ENCODE measurements around the gene CAMK2D. TPM values are rescaled to one million over a fixed set of nuclear protein-coding genes. Genes with fewer than 3 reads are reported as not detected.
"Not testable (repeated sequence)": the region's sequence is repeated elsewhere in the genome, so short reads cannot be mapped to it uniquely, and the experiment has no call there.

CAMK2D gene
- total RNA-seq, 4 donors from 2014 or later, result 48.2 to 66.2 (median 51.2) TPM

DNA sequence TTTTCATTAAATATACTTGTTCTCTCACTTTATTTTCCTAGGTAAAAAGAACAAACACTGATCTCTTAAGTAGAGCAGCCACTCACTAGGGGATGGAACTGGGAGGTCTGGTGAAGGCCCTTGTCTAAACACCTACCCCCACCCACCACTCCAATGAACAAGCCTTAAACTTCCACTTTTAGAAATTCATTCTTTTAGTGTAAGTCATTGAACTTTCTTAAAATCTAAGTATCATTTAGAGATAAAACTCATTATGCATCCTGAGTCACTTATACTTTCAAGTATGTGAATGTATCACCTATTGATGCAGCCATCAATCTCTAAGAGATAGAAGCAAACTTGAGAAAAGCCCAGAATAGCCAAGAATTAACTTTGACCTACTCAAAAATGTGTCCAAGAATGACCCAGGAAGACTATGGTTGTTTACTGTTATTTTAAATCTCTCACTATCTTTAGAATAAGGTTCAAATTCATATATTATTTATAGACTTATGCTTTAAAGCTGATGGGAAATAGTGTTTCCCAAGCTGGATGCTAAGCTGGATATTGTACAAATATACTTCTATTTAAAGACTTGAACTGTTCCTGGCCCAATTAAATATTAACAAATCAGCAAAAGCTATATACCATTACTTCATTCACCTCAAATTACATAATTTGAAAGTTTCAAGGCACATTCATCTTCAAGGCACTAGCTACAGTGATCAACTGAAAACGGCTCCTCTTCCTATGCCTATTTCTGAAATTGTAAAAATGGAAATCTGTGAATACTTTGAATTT is 49.5 kb downstream of the CAMK2D start:
- H3K4me1 ChIP-seq, result peaks cover 15 to 41% (median 33%) of the 10 kb centered on the region in 4 donors
- TF ChIP-seq, protein P1, sequence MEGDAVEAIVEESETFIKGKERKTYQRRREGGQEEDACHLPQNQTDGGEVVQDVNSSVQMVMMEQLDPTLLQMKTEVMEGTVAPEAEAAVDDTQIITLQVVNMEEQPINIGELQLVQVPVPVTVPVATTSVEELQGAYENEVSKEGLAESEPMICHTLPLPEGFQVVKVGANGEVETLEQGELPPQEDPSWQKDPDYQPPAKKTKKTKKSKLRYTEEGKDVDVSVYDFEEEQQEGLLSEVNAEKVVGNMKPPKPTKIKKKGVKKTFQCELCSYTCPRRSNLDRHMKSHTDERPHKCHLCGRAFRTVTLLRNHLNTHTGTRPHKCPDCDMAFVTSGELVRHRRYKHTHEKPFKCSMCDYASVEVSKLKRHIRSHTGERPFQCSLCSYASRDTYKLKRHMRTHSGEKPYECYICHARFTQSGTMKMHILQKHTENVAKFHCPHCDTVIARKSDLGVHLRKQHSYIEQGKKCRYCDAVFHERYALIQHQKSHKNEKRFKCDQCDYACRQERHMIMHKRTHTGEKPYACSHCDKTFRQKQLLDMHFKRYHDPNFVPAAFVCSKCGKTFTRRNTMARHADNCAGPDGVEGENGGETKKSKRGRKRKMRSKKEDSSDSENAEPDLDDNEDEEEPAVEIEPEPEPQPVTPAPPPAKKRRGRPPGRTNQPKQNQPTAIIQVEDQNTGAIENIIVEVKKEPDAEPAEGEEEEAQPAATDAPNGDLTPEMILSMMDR (IDR thresholded peaks at IDR 0.05), result no peak
- TF ChIP-seq EP300 (IDR thresholded peaks at IDR 0.05), result no peak
- TF ChIP-seq POLR2A (IDR thresholded peaks at IDR 0.05; ENCODE audit: low read depth), result no peak
- no peak for TF ChIP-seq POLR2AphosphoS5 (IDR thresholded peaks at IDR 0.05)
- WGBS, result 73% methylated on average over 1 of the region's 1 CpG
- intact Hi-C loops (cut with DNase I), result no loop called here
- no peaks in the 10 kb centered on the region for H3K36me3 ChIP-seq
- DNase-seq (ENCODE audit: extremely low spot score), result no peak
- no peak overlapping the region for H3K27ac ChIP-seq (replicated peaks in 1 of 4)
- no peaks in the 10 kb centered on the region for H3K9me3 ChIP-seq
- no peak overlapping the region for H3K4me3 ChIP-seq
- no peaks in the 10 kb centered on the region for H3K27me3 ChIP-seq

DNA sequence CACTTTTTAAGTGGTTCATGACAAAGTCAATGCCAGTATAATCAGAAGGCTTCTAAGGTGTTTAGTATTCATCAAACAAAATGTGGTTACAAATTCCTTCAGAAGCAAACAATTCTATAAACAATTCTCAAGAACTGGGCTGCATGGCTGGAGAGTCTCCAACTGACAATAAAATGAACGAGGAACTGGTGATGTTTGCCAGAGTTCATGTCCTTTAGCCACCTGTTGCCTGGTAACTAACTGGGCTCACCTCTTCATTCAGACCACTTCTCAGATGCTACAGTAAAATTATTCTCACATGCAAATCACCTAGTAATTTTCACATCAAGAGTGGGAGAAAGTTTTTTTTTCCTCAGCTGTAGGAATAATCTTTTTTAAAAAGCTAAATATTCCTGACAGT is 53.3 kb downstream of the CAMK2D start:
- Histone ChIP-seq H3K4me1 (peaks cover 18 to 58% (median 35%) of the 10 kb centered on the region in 4 donors), H3K9me3 (no peaks in the 10 kb centered on the region), H3K4me3 (no peak overlapping the region), H3K36me3 (no peaks in the 10 kb centered on the region), H3K27me3 (no peaks in the 10 kb centered on the region), H3K27ac (replicated peaks in 1 of 4) (no peak overlapping the region)
- 19% methylated on average over 1 of the region's 1 CpG for WGBS
- no peak for DNase-seq (ENCODE audit: extremely low spot score)
- intact Hi-C loops (cut with DNase I), result no loop called here
- TF ChIP-seq POLR2A (IDR thresholded peaks at IDR 0.05; ENCODE audit: low read depth) (no peak), POLR2AphosphoS5 (IDR thresholded peaks at IDR 0.05) (no peak), EP300 (IDR thresholded peaks at IDR 0.05) (no peak)
- TF ChIP-seq, protein P1 (IDR thresholded peaks at IDR 0.05), result no peak

DNA sequence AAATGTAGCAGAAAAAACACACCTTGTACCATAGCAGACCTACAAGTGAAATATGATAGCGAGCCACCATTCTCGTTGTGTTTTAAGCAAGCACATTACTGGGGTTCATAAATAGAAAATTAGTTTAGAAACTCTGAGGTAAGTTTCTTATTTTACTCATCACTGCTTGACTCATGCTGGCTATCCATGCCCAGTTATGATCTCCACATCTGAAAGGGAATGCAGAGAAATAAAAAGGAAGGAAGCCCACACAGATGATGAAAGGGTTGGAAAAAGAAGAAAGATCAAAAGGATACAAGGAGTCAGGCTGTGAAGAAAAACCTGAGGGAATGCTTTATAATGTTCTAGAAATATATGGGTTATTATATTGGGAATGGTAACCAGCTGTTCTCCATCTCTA is 54.5 kb downstream of the CAMK2D start:
- Histone ChIP-seq H3K9me3 (no peaks in the 10 kb centered on the region), H3K4me1 (peaks cover 18 to 49% (median 29%) of the 10 kb centered on the region in 4 donors), H3K36me3 (no peaks in the 10 kb centered on the region), H3K27me3 (no peaks in the 10 kb centered on the region), H3K4me3 (no peak overlapping the region), H3K27ac (replicated peaks in 1 of 4) (no peak overlapping the region)
- intact Hi-C loops (cut with DNase I), result no loop called here
- WGBS, result 72% methylated on average over 2 of the region's 2 CpGs
- DNase-seq (ENCODE audit: extremely low spot score), result no peak
- TF ChIP-seq POLR2AphosphoS5 (IDR thresholded peaks at IDR 0.05), result no peak
- TF ChIP-seq POLR2A (IDR thresholded peaks at IDR 0.05; ENCODE audit: low read depth), result no peak
- TF ChIP-seq EP300 (IDR thresholded peaks at IDR 0.05), result no peak
- TF ChIP-seq, protein P1 (IDR thresholded peaks at IDR 0.05), result no peak

DNA sequence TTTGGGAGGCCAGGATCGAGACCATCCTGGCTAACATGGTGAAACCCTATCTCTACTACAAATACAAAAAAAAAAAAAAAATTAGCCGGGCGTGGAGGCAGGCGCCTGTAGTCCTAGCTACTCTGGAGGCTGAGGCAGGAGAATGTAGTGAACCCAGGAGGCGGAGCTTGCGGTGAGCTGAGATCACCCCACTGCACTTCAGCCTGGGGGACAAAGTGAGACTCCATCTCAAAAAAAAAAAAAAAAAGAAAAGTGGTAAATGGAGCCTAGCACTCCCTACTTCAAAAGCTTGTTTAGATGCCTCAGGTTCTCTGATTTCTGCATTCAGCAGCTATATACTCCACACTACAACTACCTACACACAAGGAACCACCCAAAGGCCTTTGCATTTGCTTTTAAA is 56.4 kb downstream of the CAMK2D start:
- DNase-seq (ENCODE audit: extremely low spot score); intact Hi-C loops (cut with DNase I): not testable (repeated sequence)

DNA sequence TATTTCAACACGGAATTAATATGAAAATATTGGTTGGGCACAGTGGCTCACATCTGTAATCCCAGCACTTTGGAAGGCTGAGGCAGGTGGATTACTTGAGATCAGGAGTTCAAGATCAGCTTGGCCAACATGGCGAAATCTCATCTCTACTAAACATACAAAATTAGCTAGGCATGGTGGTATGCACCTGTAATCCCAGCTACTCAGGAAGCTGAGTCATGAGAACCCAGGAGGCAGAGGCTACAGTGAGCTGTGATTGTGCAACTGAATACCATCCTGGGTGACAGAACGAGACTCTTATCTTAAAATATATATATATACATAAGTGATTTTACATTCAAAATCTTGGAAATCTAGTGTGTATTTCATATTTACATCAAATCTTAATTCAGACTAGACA is 58.9 kb downstream of the CAMK2D start:
- H3K4me3 ChIP-seq; intact Hi-C loops (cut with DNase I); H3K27me3 ChIP-seq; DNase-seq (ENCODE audit: extremely low spot score); H3K9me3 ChIP-seq; H3K27ac ChIP-seq (replicated peaks in 1 of 4); H3K36me3 ChIP-seq: not testable (repeated sequence)
- H3K4me1 ChIP-seq, result peaks cover 8 to 35% (median 21%) of the 10 kb centered on the region in 4 donors
- 86% methylated on average over 3 of the region's 3 CpGs for WGBS

More for the DNA sequence above, 56.4 kb downstream of the CAMK2D start:
- WGBS, result 95% methylated on average over 6 of the region's 6 CpGs
- not testable (repeated sequence) for H3K36me3 ChIP-seq; H3K27me3 ChIP-seq; H3K4me3 ChIP-seq; H3K27ac ChIP-seq (replicated peaks in 1 of 4); H3K9me3 ChIP-seq
- H3K4me1 ChIP-seq, result peaks cover 12 to 53% (median 34%) of the 10 kb centered on the region in 4 donors

DNA sequence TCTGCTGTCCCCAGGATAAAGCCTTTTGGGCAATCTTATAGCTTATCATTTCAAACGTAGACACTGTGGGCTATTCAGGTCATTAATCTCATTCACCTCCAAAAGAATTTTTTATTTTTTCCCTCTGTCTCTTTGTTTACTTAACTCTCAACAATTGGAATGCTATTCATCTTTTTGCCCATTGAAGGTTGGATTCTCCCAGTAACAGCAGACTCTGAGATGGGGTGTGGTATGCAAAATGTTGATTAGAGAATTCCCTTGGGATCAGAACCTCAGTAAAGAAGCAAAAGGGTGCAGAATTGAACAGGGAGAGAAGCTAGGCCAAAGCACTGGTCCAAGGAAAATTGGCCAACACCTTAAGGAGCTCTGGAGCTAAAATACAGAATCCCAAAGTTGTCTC is 60.4 kb downstream of the CAMK2D start:
- no peaks in the 10 kb centered on the region for H3K27me3 ChIP-seq
- no peak overlapping the region for H3K4me3 ChIP-seq
- H3K36me3 ChIP-seq, result no peaks in the 10 kb centered on the region
- 40% methylated on average over 1 of the region's 1 CpG for WGBS
- H3K4me1 ChIP-seq, result peaks cover 8 to 22% (median 14%) of the 10 kb centered on the region in 4 donors
- no peaks in the 10 kb centered on the region for H3K9me3 ChIP-seq
- TF ChIP-seq, protein P1 (IDR thresholded peaks at IDR 0.05), result no peak
- TF ChIP-seq EP300 (IDR thresholded peaks at IDR 0.05) (no peak), POLR2AphosphoS5 (IDR thresholded peaks at IDR 0.05) (no peak), POLR2A (IDR thresholded peaks at IDR 0.05; ENCODE audit: low read depth) (no peak)
- intact Hi-C loops (cut with DNase I), result no loop called here
- no peak for DNase-seq (ENCODE audit: extremely low spot score)
- H3K27ac ChIP-seq (replicated peaks in 1 of 4), result no peak overlapping the region

Measured in esophagus muscularis mucosa (tissue), 4 donors.